ENCODE results near the gene NENF. TPM values are rescaled to one million over a fixed set of nuclear protein-coding genes. Genes with fewer than 3 reads are reported as not detected.

NENF gene
- total RNA-seq, 2 donors from 2014 or later = 56.8 to 134 TPM

- H3K4me3 ChIP-seq = no peak overlapping the region
- H3K27me3 ChIP-seq = no peaks in the 10 kb centered on the region
- TF ChIP-seq CTCF (IDR thresholded peaks at IDR 0.05) = no peak
- no peak overlapping the region for H3K27ac ChIP-seq
- no peaks in the 10 kb centered on the region for H3K9me3 ChIP-seq
- DNase-seq (ENCODE audit: low spot score) = no peak
- no peaks in the 10 kb centered on the region for H3K36me3 ChIP-seq
- no peaks in the 10 kb centered on the region for H3K4me1 ChIP-seq
Measured at GRCh38 chr1:212482006-212482636, 49.4 kb downstream of the NENF start.

GRCh38 chr1:212482637-212483441, 50.1 kb downstream of the NENF start:
- no peaks in the 10 kb centered on the region for H3K9me3 ChIP-seq
- no peak overlapping the region for H3K27ac ChIP-seq
- DNase-seq (ENCODE audit: low spot score) = no peak
- no peak overlapping the region for H3K4me3 ChIP-seq
- no peaks in the 10 kb centered on the region for H3K36me3 ChIP-seq
- no peaks in the 10 kb centered on the region for H3K4me1 ChIP-seq
- TF ChIP-seq CTCF (IDR thresholded peaks at IDR 0.05) = no peak
- H3K27me3 ChIP-seq = no peaks in the 10 kb centered on the region

GRCh38 chr1:212484701-212485570, 52.2 kb downstream of the NENF start:
- peaks cover 0 to 6% of the 10 kb centered on the region in 2 donors for H3K4me1 ChIP-seq
- DNase-seq (ENCODE audit: low spot score) = no peak
- no peak overlapping the region for H3K4me3 ChIP-seq
- H3K9me3 ChIP-seq = no peaks in the 10 kb centered on the region
- H3K36me3 ChIP-seq = no peaks in the 10 kb centered on the region
- no peak overlapping the region for H3K27ac ChIP-seq
- TF ChIP-seq CTCF (IDR thresholded peaks at IDR 0.05) = no peak
- H3K27me3 ChIP-seq = no peaks in the 10 kb centered on the region

- no peak for DNase-seq (ENCODE audit: low spot score)
- H3K27me3 ChIP-seq = no peaks in the 10 kb centered on the region
- H3K36me3 ChIP-seq = no peaks in the 10 kb centered on the region
- H3K27ac ChIP-seq = no peak overlapping the region
- no peaks in the 10 kb centered on the region for H3K9me3 ChIP-seq
- no peak for TF ChIP-seq CTCF (IDR thresholded peaks at IDR 0.05)
- no peak overlapping the region for H3K4me3 ChIP-seq
- peaks cover 0 to 6% of the 10 kb centered on the region in 2 donors for H3K4me1 ChIP-seq
Measured at GRCh38 chr1:212485571-212485912, 52.8 kb downstream of the NENF start.

GRCh38 chr1:212485913-212486618, 53.3 kb downstream of the NENF start:
- H3K4me3 ChIP-seq = no peak overlapping the region
- no peak for TF ChIP-seq CTCF (IDR thresholded peaks at IDR 0.05)
- no peaks in the 10 kb centered on the region for H3K27me3 ChIP-seq
- no peaks in the 10 kb centered on the region for H3K36me3 ChIP-seq
- no peak overlapping the region for H3K27ac ChIP-seq
- H3K9me3 ChIP-seq = no peaks in the 10 kb centered on the region
- peaks cover 0 to 6% of the 10 kb centered on the region in 2 donors for H3K4me1 ChIP-seq
- peak; percentile 85 for DNase-seq (ENCODE audit: low spot score)
